D721Med (cell line): Measurements from ENCODE around the gene VWDE.

Source experiments
- DNase-seq: peaks from one replicate; pipeline ENCODE4 v3.0.0; 2011; ENCODE audit warnings: low spot score; ENCODE audit not compliant: insufficient read length
- FAIRE-seq: peaks from 2 replicates; lab custom pipeline; 2011; peaks lifted over from hg19 to GRCh38; lab: Jason Lieb, UNC
- TF ChIP-seq, protein P1 (sequence below): IDR thresholded peaks from 2 replicates; pipeline ENCODE4 v1.5.1; 2012; ENCODE audit warnings: mild to moderate bottlenecking, control low read depth; ENCODE audit not compliant: insufficient read depth; ENCODE audit errors: missing control alignments

Gene VWDE

DNA sequence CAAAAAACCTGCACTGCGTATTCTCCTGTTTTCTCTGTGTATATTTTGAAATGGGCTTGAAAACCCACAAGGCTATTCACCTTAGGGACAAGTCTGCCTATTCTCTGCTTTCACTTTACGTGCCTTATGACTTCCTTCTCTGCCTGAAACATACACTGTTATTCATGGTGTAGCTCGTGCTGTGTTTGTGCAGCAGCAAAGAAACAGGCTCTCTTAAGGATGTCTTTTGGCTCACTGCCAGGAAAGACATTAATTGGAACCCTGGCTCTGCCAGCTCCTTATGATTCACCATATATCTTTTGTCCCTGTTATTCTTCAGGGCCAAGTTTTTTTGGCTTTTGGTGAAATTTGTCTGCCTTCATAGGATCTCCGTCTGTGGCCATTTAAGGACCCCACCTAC, 100.2 kb downstream of the VWDE start:
- DNase-seq (no peak), FAIRE-seq (no peak)
- TF ChIP-seq, protein P1, sequence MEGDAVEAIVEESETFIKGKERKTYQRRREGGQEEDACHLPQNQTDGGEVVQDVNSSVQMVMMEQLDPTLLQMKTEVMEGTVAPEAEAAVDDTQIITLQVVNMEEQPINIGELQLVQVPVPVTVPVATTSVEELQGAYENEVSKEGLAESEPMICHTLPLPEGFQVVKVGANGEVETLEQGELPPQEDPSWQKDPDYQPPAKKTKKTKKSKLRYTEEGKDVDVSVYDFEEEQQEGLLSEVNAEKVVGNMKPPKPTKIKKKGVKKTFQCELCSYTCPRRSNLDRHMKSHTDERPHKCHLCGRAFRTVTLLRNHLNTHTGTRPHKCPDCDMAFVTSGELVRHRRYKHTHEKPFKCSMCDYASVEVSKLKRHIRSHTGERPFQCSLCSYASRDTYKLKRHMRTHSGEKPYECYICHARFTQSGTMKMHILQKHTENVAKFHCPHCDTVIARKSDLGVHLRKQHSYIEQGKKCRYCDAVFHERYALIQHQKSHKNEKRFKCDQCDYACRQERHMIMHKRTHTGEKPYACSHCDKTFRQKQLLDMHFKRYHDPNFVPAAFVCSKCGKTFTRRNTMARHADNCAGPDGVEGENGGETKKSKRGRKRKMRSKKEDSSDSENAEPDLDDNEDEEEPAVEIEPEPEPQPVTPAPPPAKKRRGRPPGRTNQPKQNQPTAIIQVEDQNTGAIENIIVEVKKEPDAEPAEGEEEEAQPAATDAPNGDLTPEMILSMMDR, result no peak

DNA sequence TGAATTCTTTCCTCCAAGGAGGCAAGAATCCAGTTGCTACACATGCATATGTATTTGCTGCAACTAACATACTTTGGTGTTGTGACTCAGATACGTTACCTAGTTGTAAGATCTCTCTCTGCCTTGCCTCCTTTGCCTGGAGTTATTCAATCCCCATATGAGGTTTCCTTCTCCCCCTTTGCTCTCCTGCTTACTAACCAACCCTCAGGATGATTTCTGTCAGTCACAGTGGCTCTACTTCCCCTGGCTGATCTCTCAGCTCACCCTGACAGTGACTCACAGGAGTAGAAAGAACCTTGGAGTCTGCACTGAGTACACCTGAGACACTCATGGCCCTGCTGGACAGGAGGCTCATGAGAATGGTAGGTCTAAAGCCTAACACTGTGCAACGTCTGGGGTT, 100.6 kb downstream of the VWDE start:
- TF ChIP-seq, protein P1, result no peak
- FAIRE-seq, result no peak
- DNase-seq, result no peak

DNA sequence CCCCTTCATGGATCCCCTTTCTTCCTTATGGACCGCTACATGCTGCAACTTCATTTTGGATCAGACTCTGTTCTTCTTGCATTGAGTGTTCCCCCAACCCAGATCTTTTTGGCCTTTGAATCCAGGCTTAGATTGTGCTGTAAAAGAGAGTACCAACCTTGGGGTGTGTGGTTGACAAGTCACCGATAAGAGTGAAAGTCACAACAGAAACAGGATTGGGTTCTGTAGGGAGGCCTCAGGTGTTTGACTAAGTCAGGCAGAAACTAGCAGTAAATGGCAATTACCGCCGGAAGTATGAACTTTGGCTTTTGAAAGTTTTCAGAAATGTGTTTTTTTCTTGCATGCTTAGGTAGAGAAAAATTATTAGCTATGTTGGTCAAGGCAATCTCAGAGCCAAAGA, 103.2 kb downstream of the VWDE start:
- no peak for DNase-seq
- TF ChIP-seq, protein P1, result no peak
- FAIRE-seq, result no peak

DNA sequence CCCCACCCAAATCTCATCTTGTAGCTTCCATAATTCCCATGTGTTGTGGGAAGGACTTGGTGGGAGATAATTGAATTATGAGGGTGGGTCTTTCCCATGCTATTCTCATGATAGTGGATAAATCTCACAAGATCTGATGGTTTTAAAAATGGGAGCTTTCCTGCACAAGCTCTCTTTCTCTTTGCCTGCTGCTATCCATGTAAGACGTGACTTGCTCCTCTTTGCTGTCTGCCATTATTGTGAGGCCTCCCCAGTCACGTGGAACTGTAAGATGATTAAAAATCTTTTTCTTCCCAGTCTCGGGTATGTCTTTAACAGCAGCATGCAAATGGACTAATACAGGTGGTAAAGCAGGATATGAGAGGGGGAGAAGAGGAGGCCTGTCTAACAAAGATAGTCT, 104.3 kb downstream of the VWDE start:
- no peak for FAIRE-seq
- TF ChIP-seq, protein P1, result no peak
- DNase-seq, result no peak

DNA sequence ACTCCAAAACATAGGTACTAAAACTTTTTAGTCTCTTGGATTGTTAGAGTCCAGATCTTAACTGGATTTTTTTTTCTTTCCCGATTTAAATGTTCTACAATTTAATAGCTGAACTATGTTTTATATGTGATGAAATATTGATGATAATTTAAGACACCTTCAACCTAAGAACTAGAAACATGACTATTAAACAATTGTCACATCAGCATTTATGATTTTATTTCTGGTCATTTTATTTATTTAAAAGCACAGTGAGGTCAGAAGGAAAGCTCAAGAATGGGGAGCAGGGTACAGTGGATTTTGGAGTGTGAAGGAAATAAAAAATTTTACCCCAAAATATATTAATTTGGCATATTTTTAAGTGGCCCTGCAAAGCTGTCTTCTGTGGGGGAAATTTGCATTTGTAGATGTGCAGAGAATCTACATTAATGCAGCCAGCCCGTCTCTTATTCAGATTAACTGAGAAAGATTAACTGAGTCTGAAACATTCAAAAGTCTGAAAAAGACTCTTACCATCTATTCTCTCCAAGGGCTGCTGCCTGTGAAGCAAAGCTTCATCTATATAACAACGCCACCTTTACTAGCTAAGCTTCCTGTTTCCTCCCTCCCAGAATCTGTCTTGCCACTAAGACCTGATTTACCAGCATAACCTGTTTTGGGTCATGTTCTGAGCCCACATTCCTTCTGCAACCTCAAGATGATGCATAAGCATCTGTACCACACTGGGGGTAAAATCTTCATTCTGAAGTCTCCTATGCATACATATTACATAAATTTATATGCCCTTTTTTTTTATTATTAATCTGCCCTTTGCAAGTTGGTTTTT, 106.2 kb downstream of the VWDE start:
- DNase-seq (no peak), FAIRE-seq (no peak)
- TF ChIP-seq, protein P1, result no peak

DNA sequence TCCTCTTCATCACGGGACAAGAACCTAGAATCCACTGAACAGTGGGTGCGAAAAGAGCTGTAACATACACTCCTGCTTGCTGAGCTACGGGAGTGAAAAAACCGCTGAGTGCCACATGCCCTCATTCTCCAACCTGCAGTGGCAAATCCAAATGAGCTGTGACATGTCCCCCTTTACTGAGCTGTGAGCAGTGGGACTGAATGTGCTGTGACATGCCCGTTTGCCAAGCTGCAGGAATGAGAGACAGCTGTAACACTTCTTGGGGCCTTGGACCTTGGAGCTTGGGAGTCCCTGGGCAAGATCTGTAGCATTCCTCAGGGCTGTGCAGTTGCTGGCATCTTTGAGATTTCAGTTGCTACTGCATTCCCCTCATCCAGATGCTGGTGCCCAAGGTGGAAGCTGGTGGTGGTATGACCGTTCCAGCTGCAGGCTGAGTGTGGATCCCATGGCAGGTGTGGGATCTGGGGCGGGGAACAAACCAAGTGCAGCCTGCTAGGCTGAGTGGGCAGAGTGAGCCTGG, 107.6 kb downstream of the VWDE start:
- DNase-seq, result no peak
- TF ChIP-seq, protein P1, result no peak
- FAIRE-seq, result no peak

DNA sequence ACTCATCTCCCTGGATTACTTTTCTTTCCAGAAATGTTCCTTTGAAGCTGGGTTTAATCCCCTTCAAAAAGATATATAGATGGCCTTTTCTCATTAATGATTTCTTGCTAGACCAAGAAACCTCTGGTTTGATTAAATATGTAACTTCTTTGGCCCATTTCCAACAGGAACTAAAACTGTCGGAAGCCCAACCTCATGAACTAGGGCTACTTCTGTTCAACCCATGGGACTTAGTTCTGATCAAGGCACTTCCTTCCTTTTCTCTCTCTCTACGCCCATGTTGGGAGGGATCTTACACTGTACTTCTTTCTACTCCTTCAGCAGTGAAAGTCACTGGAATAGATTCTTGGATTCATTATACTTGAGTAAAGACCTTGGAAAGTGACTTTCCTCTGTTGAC, 109.0 kb downstream of the VWDE start:
- TF ChIP-seq, protein P1, result no peak
- FAIRE-seq (no peak), DNase-seq (no peak)
